ENCODE data around the gene MXD3.
"Not testable (repeated sequence)": the region's sequence is repeated elsewhere in the genome, so short reads cannot be mapped to it uniquely, and the experiment has no call there.

Gene MXD3, protein sequence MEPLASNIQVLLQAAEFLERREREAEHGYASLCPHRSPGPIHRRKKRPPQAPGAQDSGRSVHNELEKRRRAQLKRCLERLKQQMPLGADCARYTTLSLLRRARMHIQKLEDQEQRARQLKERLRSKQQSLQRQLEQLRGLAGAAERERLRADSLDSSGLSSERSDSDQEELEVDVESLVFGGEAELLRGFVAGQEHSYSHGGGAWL

DNA sequence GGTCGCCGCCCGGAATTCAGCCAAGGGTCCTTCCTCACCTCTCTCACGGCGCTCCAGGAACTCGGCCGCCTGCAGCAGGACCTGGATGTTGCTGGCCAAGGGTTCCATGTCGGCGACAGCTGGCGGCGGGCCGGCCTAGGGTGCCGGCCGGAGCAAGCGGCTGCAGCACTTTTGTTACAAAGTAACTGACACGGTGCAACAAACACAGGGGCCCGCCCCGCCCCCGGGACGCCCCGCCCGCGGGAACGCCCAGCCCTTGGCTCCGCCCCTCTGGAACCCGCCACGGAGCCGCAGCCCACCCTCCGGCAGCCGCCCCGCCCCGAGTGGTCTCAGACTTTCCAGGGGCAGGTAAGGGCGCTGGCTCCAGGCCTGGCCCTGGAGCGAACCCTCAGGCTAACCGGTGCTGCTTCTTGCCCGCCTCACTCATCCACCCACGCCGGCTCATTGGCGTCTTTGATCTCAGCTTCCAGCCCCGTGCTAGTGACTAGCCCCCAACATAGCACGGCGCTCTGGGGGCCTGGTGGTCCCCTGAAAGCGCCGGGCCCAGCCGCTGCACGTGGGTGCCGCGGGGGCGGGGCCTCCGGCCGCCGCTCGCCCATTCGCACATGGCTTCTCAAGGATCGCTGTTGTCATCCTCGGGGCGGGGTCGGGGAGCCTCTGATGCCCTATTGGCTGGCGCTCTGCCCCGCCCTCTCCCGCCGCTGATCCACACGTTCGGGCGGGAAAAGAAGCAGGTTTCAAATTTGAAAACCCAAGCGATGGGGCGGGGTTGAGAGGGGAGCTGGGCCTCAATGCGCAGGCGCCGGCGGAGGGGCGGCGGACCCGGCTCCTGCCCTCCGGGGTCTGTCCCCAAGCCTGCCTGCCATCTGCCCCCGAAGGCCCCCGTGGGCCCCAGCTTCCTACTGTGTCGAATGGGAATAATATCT, at the start of gene MXD3:
Gene MXD3 (minus strand): TSS at position 176 of the 926 bp plus-strand sequence. CDS start 68 bp downstream, at position 108.
- peak; percentile 85 to 90 for DNase-seq (ENCODE audit: low read depth in 1 of 2, low spot score in 1 of 2)

DNA sequence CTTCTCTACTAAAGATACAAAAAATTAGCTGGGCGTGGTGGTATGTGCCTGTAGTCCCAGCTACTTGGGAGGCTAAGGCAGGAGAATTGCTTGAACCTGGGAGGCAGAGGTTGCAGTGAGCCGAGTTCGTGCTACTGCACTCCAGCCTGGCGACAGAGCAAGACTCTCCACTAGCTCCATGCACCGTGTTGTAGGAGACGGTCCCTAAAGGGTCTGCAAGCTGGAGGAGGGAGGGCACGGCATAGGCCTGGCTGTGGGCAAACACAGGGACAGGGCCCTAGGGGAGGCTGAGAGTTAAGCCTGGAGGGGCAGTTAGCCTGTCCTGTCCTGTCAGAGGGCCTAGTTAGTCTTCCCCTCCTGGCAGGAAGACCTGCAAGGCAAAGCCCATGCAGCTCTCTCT, 49.0 kb upstream of the MXD3 start:
- not testable (repeated sequence) for DNase-seq (ENCODE audit: low read depth in 1 of 2, low spot score in 1 of 2)

DNA sequence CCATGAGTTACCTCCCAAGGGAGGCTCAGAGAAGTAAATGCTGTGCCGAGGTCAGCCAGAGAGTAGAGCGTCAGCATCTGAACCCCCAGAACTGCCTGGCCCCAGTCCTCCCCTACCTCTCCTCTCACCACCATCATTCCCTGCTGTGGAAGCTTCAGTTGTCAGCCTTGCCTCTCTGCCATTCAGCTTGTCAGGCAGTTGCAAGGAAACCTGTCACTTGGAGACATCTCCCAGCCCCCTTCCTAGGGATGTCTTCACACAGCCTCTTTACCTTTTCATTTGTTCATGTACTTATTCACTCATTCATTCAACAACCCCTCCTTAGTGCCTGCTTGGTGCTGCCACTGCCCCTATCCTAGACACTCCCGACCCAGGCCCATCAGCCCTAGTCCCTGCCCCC, 48.2 kb upstream of the MXD3 start:
- no peak for DNase-seq (ENCODE audit: low read depth in 1 of 2, low spot score in 1 of 2)

DNA sequence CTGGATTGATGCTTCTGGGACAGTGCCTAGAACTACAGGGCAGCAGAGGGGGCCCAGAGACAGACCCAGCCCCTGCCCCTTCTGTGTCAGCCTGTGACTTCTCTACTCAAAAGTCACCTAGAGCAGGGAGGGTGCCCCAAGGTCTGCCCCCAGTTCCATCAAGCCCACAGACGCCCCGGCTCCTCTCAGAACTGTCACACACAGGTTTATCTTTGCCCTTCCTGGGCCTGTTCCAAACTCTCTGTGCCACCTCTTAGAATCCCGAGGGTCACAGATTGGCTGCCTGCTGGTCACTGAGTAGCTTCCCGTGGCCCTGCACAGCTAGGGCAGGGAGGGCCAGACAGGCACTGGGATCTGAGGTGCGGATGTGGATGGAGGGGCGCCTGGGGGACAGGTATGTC, 47.8 kb upstream of the MXD3 start:
- no peak for DNase-seq (ENCODE audit: low read depth in 1 of 2, low spot score in 1 of 2)

DNA sequence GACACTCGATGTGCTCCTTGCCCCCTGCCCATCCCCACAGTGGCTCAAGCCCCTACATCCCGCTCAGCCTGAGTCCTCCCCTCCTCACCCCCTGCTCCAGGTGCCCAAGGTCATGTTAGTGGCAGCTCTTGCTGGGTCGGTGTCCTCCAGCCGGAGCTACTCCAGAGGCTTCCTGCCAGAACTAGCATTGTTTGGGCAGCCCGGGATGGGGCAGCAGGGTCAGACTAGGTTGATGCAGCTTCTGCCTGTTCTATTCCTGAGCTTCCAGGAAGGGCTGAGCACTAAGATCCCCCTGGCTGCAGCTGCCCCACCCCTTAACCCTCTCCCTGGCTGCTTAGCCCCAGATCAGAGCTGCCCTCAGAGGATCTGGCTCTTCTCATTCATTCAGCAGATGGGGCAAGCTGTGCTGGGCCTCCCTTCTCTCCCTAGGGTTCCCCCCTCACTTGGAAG, 46.7 kb upstream of the MXD3 start:
- no peak for DNase-seq (ENCODE audit: low read depth in 1 of 2, low spot score in 1 of 2)

DNA sequence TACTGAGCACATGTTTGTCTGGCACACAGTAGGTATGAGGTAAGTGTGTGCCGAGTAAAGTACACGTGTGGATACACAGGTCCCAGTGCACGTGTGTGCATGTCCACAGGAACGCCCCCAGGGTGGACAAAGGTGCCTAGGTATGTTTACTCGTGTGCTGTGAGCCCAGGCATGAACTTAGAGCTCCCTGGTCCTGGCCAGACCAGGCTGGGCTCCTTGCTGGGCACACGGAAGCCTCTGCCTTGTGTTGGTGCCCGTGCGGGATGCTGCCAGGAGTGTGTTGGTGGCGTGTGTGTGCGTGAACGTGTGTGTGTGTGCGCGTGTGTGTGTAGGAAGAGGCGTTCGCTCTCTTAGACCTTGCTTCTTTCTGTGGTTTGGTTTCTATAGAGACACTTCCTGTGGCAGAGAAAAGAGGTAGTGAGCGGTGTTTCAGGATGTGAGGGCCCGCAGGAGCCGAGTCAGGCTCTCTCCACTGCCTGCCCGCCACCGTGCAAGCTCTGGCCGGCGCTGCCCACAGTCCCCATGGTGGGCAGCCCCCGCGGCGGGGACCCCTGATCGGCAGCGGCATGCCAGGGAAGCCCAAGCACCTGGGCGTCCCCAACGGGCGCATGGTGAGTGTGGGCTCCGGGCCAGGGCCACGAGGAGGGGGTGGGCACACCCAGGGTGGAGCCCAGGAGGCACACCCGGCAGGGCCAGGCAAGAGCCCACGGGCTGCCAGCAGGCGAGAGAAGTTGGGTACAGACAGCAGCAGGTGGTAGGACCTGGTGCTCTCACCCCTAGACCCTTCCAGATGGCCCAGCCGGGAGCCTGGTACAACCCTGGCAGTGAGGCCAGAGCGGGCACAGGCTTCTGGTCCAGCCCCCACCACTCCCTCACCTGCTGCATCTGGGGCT, 46.0 kb upstream of the MXD3 start, which contains the start of gene RGS14:
Gene RGS14 (plus strand): TSS at position 466 of the 893 bp plus-strand sequence. CDS start 101 bp downstream, at position 567.
- DNase-seq (ENCODE audit: low read depth in 1 of 2, low spot score in 1 of 2): peak; percentile 42 to 59

DNA sequence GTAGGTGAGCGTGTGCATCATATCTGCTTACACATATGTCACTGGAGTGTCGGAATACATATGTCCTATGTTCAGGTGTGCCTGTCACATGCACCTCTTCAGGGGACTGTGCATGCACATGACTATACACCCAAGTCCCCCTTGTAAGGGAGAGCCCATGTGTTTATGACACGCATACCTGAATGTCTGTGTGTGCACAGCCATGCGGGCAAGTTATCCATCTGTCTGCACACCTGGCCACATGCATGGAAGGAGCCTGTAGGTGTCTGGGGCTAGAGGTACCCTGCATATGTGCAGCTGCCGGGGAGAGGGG, 45.4 kb upstream of the MXD3 start:
- no peak for DNase-seq (ENCODE audit: low read depth in 1 of 2, low spot score in 1 of 2)

DNA sequence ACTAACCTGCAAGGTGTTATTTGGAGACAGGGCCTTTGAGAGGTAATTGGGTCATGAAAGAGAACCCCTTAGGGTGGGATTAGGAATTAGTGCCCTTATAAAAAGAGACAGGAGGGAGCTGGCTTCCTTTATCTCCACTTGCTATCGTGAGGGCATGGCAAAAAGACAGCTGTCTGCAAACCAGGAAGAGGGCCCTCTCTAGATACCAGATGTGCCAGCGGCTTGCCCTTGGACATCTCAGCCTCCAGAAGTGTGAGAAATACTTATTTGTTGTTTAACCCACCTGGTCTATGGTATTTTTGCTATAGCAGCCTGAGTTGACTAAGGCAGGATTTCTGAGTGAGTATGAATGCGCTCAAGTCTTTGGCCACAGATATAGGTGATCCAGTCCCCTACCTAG, 45.0 kb upstream of the MXD3 start:
- DNase-seq (ENCODE audit: low read depth in 1 of 2, low spot score in 1 of 2): no peak

DNA sequence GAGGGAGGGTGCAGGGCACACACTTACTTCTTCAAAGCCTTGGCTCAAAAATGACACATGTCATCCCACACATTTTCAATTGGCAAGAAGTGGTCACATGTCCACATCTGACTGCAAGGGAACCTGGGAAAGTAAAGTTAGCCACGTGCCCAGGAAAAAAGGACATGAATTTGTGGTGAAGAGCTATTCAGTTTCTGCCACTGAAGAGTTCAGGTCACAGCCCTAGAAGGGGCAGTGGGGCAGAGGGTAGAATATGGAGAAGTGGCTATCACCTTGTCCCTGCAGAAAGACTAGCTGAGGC, 44.1 kb upstream of the MXD3 start:
- DNase-seq (ENCODE audit: low read depth in 1 of 2, low spot score in 1 of 2): no peak

DNA sequence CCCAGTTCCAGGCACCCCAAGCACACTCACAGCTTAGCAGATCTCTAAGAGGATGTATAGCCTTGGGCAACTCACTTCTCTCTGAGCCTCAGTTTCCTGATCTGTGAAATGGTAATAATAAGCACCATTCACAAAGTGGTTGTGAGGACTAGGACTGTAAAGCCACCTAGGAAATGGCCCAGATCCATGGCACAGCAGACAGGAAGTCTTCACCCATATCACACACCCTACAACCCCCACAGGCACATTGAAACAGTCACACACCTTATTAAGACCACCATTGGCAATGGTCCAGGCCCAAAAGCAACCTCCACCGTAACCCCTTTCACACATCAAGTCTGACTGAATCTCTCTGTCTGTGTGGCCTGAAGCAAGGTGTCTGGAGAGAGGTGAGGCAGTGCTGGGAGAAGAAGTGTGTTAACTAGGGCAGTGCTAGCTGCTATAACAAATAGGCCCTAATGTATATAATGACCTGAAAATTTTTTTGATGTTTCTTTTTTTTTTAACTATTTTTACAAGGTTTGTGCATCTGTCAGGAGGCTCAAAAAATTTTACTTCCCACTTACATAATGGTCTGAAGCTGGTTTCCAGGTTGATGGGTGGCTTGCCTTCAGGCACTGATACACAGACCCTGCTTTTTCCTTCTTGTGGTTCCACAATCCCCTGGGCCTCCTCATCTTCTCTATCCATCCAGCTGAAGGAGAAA, 43.6 kb upstream of the MXD3 start:
- no peak for DNase-seq (ENCODE audit: low read depth in 1 of 2, low spot score in 1 of 2)

DNA sequence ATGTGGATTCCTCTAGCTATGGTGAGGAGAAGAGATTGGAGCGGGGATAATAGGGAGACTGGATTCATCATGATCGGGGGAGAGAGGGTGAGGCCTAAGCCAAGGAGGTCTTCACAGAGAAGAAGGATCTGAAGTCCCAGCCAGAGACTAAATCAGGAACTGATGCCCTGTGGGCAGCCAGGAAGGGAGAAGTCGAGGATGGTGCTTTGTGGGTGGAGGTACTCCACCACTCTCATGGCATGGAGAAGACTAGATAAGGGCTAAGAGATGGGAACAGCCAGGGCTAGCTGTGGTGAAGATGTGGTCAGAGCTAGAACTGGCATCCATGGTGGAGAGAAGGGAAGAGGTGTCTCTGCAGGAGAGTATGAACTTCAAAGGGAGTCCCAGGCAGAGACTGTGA, 43.0 kb upstream of the MXD3 start:
- DNase-seq (ENCODE audit: low read depth in 1 of 2, low spot score in 1 of 2): no peak

DNA sequence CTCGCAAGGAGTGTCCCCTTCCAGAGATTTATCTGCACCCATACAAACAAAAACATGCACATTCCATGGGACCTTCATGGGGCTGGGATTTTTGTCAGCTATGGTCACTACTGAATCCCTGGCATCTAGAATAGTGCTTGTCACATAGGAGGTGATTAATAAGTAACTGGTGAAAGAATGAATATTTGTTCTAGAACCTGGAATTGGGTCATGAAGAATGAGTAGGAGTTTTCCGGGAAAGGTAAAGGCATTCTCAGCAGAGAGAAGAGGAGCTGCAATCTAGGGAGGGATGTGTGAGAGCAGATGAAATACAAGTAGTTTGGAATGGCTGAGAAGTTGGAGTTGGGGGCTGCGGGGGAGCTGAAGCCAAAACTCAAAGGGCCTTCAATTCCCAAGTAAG, 42.6 kb upstream of the MXD3 start:
- no peak for DNase-seq (ENCODE audit: low read depth in 1 of 2, low spot score in 1 of 2)

DNA sequence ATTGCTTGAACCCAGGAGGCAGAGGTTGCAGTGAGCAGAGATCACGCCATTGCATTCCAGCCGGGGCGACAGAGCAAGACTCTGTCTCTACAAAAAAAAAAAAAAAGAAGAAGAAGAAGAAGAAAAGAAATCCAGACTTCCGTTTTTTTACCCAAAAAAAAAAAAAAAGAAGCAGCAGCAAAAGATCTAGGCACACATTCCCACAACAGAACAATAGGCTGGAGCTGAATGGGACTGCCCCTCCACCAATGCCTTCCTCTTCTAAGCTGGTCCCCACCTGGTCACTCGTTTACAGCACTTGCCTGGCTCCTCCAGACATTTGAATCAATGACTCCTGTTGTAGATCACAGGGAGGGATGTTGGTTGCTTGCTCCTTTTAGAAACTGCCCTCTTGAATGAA, 41.4 kb upstream of the MXD3 start:
- no peak for DNase-seq (ENCODE audit: low read depth in 1 of 2, low spot score in 1 of 2)

DNA sequence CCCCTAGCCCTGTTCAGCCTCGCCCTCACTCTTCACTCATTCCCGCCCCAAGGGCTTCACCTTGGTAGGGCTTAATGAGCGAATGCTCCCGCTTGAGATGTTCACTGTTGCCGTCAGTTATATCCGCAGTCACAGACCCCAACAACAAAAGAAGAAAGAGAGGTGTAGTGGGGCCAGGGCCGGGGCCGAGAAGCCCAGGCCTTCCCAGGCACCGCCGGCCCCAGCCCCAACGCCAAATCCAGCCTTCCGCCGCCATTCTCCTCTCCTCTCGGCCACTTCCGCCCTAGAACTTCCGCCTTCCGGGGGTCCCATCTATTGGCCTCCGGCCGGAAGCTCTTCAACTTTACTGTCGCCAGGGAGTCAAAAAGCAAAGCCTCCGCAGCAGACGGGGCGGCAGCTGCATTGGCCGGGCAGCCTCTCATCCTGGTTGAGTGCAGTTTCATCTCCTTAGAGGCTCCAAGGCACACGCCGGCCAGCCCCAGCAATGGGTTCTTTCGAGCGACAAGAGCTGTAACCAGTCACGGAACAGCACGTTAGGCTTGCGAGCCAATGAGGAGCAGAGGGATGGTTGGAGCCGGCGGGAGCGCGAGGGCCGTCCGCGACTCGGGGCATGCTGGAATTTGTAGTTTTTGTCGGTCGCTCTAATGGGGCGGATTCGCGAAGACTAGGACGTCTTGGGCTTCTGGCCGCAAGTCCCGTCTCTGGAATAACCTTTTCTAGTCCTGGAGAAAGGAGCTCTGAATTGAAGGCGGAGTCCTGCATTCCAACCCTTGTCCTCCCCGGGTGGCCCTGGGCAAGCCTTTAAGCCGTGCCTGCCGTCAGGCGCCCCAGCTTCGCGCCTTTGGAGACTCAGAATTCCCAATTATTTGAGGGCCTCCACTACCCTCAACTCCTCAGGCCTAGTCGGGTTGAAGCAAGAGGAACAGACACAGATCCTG, 40.0 kb upstream of the MXD3 start, which contains the start of gene LMAN2:
Gene LMAN2 (minus strand): TSS at position 277 of the 938 bp plus-strand sequence. CDS start 21 bp downstream, at position 256.
- peak; percentile 79 to 82 for DNase-seq (ENCODE audit: low read depth in 1 of 2, low spot score in 1 of 2)

DNA sequence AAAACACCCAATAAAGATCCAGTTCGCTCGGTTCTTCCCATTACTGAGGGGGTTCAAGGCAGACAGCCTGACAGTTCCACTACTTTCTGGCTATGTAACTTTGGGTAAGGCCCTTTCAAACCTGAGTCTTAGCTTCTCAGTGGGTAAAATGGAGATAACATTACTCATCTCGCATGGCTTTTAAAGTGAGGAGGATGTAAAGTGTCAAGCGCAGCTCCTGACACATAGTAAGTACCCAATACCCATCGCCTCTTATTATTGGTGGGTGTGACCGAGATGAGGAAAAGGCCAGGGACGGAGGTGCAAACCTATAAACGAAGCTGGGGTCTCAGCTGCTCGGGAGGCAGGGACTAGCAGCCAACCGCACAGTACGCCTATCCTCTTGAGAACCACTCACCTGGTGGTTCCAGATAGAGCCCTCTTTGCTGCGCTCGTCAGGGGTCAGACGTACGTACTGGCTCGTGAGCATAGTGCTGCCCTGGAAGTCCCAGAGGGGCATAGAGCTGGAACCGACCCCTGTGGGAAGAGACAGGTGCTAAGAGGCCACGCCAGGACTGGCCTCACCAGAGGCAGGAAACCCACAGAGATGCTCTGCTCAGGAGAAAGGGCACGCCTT, 39.2 kb upstream of the MXD3 start:
- no peak for DNase-seq (ENCODE audit: low read depth in 1 of 2, low spot score in 1 of 2)

DNA sequence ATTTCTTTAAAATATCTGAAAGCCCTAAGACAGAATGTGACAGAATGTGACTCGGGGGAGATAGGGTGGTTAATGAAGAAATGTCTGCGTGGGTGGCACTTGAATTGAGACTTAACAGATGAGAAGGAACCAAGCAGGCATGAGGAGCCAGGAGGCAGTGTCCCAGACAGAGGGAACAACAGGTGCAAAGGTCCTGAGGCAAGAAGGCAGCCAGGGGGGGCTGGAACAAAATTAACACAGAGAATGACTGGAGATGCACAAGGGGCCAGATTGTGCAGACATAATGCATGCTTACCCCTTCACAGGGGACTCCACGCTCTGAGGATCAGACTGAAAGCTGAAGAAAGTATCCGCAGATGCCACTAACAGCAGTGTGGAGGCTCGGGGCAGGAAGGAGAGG, 38.1 kb upstream of the MXD3 start:
- no peak for DNase-seq (ENCODE audit: low read depth in 1 of 2, low spot score in 1 of 2)

DNA sequence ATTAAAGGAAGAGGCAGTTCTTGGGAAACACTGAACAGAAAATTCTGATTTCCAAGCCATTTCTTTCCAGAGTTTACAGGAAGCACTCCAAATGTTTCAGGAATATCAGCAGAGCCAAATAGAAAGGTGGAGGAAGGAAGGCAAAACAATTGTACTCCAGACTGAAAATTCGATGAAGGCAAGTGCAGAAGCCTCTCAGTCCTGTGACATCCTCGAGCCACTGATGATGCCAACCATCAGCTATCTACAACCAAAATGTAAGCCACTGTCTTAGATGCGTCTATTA, 37.6 kb upstream of the MXD3 start:
- DNase-seq (ENCODE audit: low read depth in 1 of 2, low spot score in 1 of 2): no peak

DNA sequence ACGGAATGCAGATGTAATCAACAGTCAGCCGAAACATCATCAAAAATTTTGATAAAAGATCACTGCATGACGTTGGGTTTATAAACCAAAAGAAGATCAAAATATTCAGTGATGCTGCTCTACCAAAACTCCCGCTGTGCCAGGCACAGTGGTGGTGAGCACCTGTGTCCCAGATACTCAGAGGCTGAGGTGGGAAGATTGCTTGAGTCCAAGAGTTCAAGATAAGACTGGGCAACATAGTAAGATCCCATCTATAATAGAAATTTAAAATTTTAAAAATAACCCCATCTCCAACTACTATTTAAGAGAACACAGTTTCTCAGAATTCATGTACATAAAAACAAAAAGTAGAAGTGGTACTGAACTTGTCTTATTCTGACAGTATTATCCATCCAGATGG, 36.0 kb upstream of the MXD3 start:
- no peak for DNase-seq (ENCODE audit: low read depth in 1 of 2, low spot score in 1 of 2)

DNA sequence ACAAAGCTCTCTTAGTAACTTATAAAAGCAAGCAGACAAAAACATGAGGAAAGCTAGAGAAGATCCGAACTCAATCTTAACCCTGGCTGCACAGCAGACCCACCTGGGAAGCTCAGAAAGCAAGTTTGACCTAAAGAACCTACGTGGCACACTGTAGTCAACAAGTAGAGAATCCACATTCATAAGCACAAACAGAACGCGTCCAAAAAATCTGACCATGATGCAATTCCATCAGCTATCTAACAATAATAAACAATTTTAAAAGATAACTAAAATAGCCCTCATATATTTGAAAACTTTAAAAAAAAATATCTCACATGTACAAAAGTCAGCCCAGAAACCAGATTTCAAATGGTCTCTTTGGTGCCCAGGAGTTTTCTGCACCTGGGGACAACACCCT, 35.1 kb upstream of the MXD3 start:
- no peak for DNase-seq (ENCODE audit: low read depth in 1 of 2, low spot score in 1 of 2)

DNA sequence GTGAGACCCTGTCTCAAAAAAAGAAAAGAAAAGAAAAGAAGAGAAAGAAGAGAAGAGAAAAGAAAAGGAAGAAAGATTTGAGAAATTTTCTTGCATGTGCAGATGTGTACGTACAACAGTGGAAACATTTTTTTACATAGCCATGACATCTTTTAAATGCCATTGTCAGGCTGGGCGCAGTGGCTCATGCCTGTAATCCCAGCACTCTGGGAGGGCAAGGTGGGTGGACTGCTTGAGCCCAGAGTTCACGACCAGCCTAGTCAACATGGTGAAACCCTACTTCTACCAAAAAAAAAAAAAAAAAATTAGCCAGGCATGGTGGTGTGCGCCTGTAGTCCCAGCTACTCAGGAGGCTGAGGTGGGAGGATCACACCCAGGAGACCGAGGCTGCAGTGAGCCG, 33.2 kb upstream of the MXD3 start:
- no peak for DNase-seq (ENCODE audit: low read depth in 1 of 2, low spot score in 1 of 2)

All from activated T-helper 1 cell treated with anti-CD3 and anti-CD28 coated beads, Interleukin-2, amount 50 U/mL, for 16 hours (primary cell).